ENCODE measurements around the gene IPO11.

Gene IPO11

GRCh38 chr5:62575066-62575465, 162.5 kb downstream of the IPO11 start:
- no peak for DNase-seq

- DNase-seq, result no peak
Measured at GRCh38 chr5:62575489-62575888, 162.9 kb downstream of the IPO11 start.

GRCh38 chr5:62576570-62577170, 164.1 kb downstream of the IPO11 start:
- DNase-seq, result no peak

- no peak for DNase-seq
Measured at GRCh38 chr5:62577488-62577887, 164.9 kb downstream of the IPO11 start.

- no peak for DNase-seq
Measured at GRCh38 chr5:62578540-62578939, 166.0 kb downstream of the IPO11 start, which contains the start of gene LRRC70. LRRC70 (plus strand) TSS chr5:62578819; CDS start chr5:62579439, 620 bp downstream.

- no peak for DNase-seq
Measured at GRCh38 chr5:62579761-62580160, 167.2 kb downstream of the IPO11 start.

GRCh38 chr5:62581836-62582597, 169.5 kb downstream of the IPO11 start:
- DNase-seq, result no peak

GRCh38 chr5:62584391-62584790, 171.8 kb downstream of the IPO11 start:
- no peak for DNase-seq

GRCh38 chr5:62585306-62585705, 172.7 kb downstream of the IPO11 start:
- no peak for DNase-seq

GRCh38 chr5:62585751-62586150, 173.2 kb downstream of the IPO11 start:
- no peak for DNase-seq

GRCh38 chr5:62587737-62588136, 175.2 kb downstream of the IPO11 start:
- DNase-seq, result no peak

GRCh38 chr5:62588668-62589067, 176.1 kb downstream of the IPO11 start:
- DNase-seq, result no peak

GRCh38 chr5:62589504-62589903, 176.9 kb downstream of the IPO11 start:
- no peak for DNase-seq

- DNase-seq, result no peak
Measured at GRCh38 chr5:62590387-62590786, 177.8 kb downstream of the IPO11 start.

GRCh38 chr5:62592558-62592957, 180.0 kb downstream of the IPO11 start:
- no peak for DNase-seq

GRCh38 chr5:62593331-62593730, 180.8 kb downstream of the IPO11 start:
- no peak for DNase-seq

GRCh38 chr5:62594364-62594984, 181.9 kb downstream of the IPO11 start:
- no peak for DNase-seq

- DNase-seq, result no peak
Measured at GRCh38 chr5:62596096-62596495, 183.5 kb downstream of the IPO11 start.

- no peak for DNase-seq
Measured at GRCh38 chr5:62596691-62597090, 184.1 kb downstream of the IPO11 start.

GRCh38 chr5:62597314-62597713, 184.8 kb downstream of the IPO11 start:
- DNase-seq, result no peak

- DNase-seq, result no peak
Measured at GRCh38 chr5:62600560-62601252, 188.1 kb downstream of the IPO11 start.

GRCh38 chr5:62603934-62604333, 191.4 kb downstream of the IPO11 start:
- DNase-seq, result no peak

GRCh38 chr5:62605638-62606037, 193.1 kb downstream of the IPO11 start:
- no peak for DNase-seq

- DNase-seq, result no peak
Measured at GRCh38 chr5:62606878-62607277, 194.3 kb downstream of the IPO11 start.
